Sigmoid colon (tissue), 7 donors: ENCODE results near the gene FUOM. TPM values are rescaled to one million over a fixed set of nuclear protein-coding genes. Genes with fewer than 3 reads are reported as not detected.

Source experiments
- DNase-seq: peaks from one replicate; pipeline ENCODE4 v3.0.0-alpha.2; 2019
- H3K27ac ChIP-seq, 4 donors: fragments of 200-600 bp; sonication (generic); one replicate each; pipeline ENCODE4 v1.5.1; 2016 to 2019; ENCODE audit warnings: mild to moderate bottlenecking in 1 of 4
- H3K27me3 ChIP-seq, 3 donors: fragments of 200-600 bp; sonication (generic); one replicate each; pipeline ENCODE4 v1.5.1; 2019; ENCODE audit warnings: mild to moderate bottlenecking in 1 of 3
- H3K36me3 ChIP-seq, 4 donors: fragments of 200-600 bp; sonication (generic); one replicate each; pipeline ENCODE4 v1.5.1; 2016 to 2019
- H3K4me1 ChIP-seq, 4 donors: fragments of 200-600 bp; sonication (generic); one replicate each; pipeline ENCODE4 v1.5.1; 2017 to 2019
- H3K4me3 ChIP-seq, 4 donors: fragments of 200-600 bp; sonication (generic); one replicate each; pipeline ENCODE4 v1.5.1; 2017 to 2019; ENCODE audit warnings: mild to moderate bottlenecking in 2 of 4, moderate library complexity in 1 of 4
- H3K9me3 ChIP-seq, 4 donors: fragments of 200-600 bp in 3 of 4; sonication (generic) in 3 of 4; one replicate each; pipeline versions ENCODE4 v1.5.1 to v1.6.1; 2013 to 2019
- EP300 ChIP-seq, 4 donors: sonication (generic); formaldehyde crosslinking; IDR thresholded peaks; one replicate each; pipeline ENCODE4 v1.6.1; 2017; ENCODE audit warnings: antibody characterized with exemption in 4 of 4
- POLR2A ChIP-seq, 2 donors: fragments of 450-650 bp; IDR thresholded peaks; one replicate each; pipeline ENCODE4 v1.6.1; 2016; ENCODE audit warnings: antibody characterized with exemption in 2 of 2, mild to moderate bottlenecking in 2 of 2, moderate library complexity in 2 of 2
- POLR2AphosphoS5 ChIP-seq, 4 donors: sonication (generic); formaldehyde crosslinking; IDR thresholded peaks; one replicate each; pipeline ENCODE4 v1.6.1; 2017; ENCODE audit warnings: antibody characterized with exemption in 4 of 4
- WGBS, 2 donors: extraction: QIAGEN DNeasy Blood & Tissue Kit; methylation state at CpG; one replicate each; pipeline ENCODE4 v1.1.7; 2013; 5-methylcytosine and 5-hydroxymethylcytosine counted together
- intact Hi-C: fragments of 100-400 bp; cut with DNase I; formaldehyde crosslinking; loops from one replicate; pipeline ENCODE4 v1.15.1; 2023
- polyA plus RNA-seq, 3 donors: library from polyadenylated mRNA; stranded (reverse); fragments of 200-250 nt; gene quantifications; one replicate each; pipeline ENCODE4 v1.2.3, GENCODE V29; 2013
- total RNA-seq, 4 donors: library from RNA; depleted of rRNA; stranded (reverse); fragments of >200 nt; gene quantifications; one replicate each; pipeline ENCODE4 v1.1.0, GENCODE V29; 2016
- TF ChIP-seq, protein P1 (sequence below), 4 experiments: fragments of 450-650 bp in 3 of 4; fragments of 200-600 bp in 1 of 4; IDR thresholded peaks; one replicate each; pipeline ENCODE4 v1.5.1; 2016 to 2019; ENCODE audit warnings: antibody characterized with exemption in 4 of 4, mild to moderate bottlenecking in 3 of 4, moderate library complexity in 2 of 4
- donor health status: healthy with polysubstance abuse.
- donor health status: Bipolar disorder and iron deficiency.
- donor health status: healthy.

Gene FUOM
- total and polyA plus RNA-seq, 7 donors = 8.0 to 98.0 (median 25.7) TPM

- no peak for TF ChIP-seq EP300 (IDR thresholded peaks at IDR 0.05)
- no peak for TF ChIP-seq POLR2A (IDR thresholded peaks at IDR 0.05)
- TF ChIP-seq, protein P1, sequence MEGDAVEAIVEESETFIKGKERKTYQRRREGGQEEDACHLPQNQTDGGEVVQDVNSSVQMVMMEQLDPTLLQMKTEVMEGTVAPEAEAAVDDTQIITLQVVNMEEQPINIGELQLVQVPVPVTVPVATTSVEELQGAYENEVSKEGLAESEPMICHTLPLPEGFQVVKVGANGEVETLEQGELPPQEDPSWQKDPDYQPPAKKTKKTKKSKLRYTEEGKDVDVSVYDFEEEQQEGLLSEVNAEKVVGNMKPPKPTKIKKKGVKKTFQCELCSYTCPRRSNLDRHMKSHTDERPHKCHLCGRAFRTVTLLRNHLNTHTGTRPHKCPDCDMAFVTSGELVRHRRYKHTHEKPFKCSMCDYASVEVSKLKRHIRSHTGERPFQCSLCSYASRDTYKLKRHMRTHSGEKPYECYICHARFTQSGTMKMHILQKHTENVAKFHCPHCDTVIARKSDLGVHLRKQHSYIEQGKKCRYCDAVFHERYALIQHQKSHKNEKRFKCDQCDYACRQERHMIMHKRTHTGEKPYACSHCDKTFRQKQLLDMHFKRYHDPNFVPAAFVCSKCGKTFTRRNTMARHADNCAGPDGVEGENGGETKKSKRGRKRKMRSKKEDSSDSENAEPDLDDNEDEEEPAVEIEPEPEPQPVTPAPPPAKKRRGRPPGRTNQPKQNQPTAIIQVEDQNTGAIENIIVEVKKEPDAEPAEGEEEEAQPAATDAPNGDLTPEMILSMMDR (IDR thresholded peaks at IDR 0.05) = no peak
- no peak for TF ChIP-seq POLR2AphosphoS5 (IDR thresholded peaks at IDR 0.05)
- no peak for DNase-seq
- Histone ChIP-seq H3K27ac (no peak overlapping the region), H3K4me1 (peaks cover 0 to 3% (median under 1%) of the 10 kb centered on the region in 4 donors), H3K9me3 (no peaks in the 10 kb centered on the region), H3K36me3 (peaks cover 33 to 87% (median 54%) of the 10 kb centered on the region in 4 donors), H3K4me3 (no peak overlapping the region), H3K27me3 (no peaks in the 10 kb centered on the region)
- 95 to 96% methylated on average over 13 of the region's 13 CpGs for WGBS, 2 donors
- intact Hi-C loops = no loop called here
Measured at GRCh38 chr10:133366751-133367150, 8.9 kb upstream of the FUOM start.

DNA sequence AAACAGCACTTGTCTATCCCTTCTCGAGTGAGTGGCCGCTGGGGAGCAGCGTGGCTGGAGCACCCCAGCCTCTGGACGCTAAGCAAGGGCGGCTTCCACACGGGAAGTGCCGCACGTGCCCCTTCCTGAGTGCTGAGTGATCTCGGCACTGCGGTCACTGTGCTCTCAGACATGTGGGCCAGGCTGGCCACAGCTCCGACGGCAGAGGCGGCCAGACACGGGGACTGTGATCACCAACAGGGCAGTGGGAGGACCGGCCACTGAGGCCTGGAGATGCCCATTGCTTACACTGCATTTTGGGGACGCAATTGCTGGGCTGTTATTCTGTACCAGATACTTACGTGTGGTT lies 8.3 kb upstream of the FUOM start:
- WGBS, 2 donors = 86 to 87% methylated on average over 17 of the region's 17 CpGs
- TF ChIP-seq, protein P1 (IDR thresholded peaks at IDR 0.05) = no peak
- no peak for TF ChIP-seq POLR2A (IDR thresholded peaks at IDR 0.05)
- no peak for TF ChIP-seq POLR2AphosphoS5 (IDR thresholded peaks at IDR 0.05)
- TF ChIP-seq EP300 (IDR thresholded peaks at IDR 0.05) = no peak
- H3K27ac ChIP-seq = no peak overlapping the region
- H3K36me3 ChIP-seq = peaks cover 33 to 89% (median 54%) of the 10 kb centered on the region in 4 donors
- H3K27me3 ChIP-seq = no peaks in the 10 kb centered on the region
- intact Hi-C loops = no loop called here
- H3K4me3 ChIP-seq = no peak overlapping the region
- no peaks in the 10 kb centered on the region for H3K9me3 ChIP-seq
- no peak for DNase-seq
- H3K4me1 ChIP-seq = no peaks in the 10 kb centered on the region

- TF ChIP-seq POLR2A (IDR thresholded peaks at IDR 0.05) (no peak), POLR2AphosphoS5 (IDR thresholded peaks at IDR 0.05) (no peak), EP300 (IDR thresholded peaks at IDR 0.05) (no peak)
- TF ChIP-seq, protein P1 (IDR thresholded peaks at IDR 0.05) = no peak
- no peaks in the 10 kb centered on the region for H3K4me1 ChIP-seq
- H3K27ac ChIP-seq = no peak overlapping the region
- no peak for DNase-seq
- H3K4me3 ChIP-seq = no peak overlapping the region
- peaks cover 33 to 86% (median 52%) of the 10 kb centered on the region in 4 donors for H3K36me3 ChIP-seq
- no peaks in the 10 kb centered on the region for H3K9me3 ChIP-seq
- 83 to 88% methylated on average over 13 of the region's 13 CpGs for WGBS, 2 donors
- no peaks in the 10 kb centered on the region for H3K27me3 ChIP-seq
- intact Hi-C loops = no loop called here
Measured at GRCh38 chr10:133365461-133366129, 7.8 kb upstream of the FUOM start.

DNA sequence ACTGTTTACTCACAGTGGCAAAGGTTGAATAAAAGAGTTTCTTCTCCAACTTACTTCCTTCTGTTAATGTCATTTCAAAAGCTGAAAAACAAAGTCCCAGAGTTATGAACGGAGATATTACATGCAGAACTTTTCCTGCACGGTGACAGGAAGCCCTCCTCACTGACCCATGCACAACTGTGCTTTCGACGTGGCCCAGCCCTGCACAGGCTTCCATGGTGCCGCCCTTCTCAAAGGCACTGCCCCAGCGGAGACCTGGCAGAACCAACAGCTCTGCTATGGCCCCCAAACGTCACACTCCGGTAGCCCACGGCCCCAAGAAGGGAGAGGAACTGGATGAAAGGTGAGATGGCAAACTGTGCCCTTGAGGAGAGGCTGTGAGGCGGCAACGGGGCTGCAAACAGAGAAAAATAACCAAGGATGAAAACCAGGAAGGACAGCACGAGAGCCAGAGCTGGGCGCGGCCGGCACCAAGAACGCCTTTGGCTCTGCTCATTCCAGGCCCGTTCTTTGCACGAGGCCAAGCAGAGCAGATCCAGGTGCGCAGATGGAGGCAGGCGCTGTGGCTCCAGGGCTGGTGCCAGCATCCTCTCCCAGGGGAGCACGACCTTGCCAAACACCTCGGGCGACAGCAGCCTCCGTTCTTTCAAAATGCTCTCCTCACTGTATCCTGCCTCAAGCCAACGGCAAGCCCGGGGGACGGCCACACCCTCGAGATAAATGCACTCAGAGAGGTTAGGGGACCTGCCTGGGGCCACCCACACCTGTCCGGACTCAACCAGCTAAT lies 7.0 kb upstream of the FUOM start:
- Histone ChIP-seq H3K4me3 (no peak overlapping the region), H3K36me3 (peaks cover 26 to 79% (median 45%) of the 10 kb centered on the region in 4 donors), H3K27me3 (no peaks in the 10 kb centered on the region), H3K27ac (no peak overlapping the region), H3K4me1 (no peaks in the 10 kb centered on the region), H3K9me3 (no peaks in the 10 kb centered on the region)
- no peak for DNase-seq
- 24 to 76% methylated on average over 29 of the region's 29 CpGs for WGBS, 2 donors
- intact Hi-C loops = no loop called here
- TF ChIP-seq, protein P1 (IDR thresholded peaks at IDR 0.05) = no peak
- TF ChIP-seq EP300 (IDR thresholded peaks at IDR 0.05) (no peak), POLR2A (IDR thresholded peaks at IDR 0.05) (no peak), POLR2AphosphoS5 (IDR thresholded peaks at IDR 0.05) (no peak)
